Common myeloid progenitor, CD34-positive (primary cell): ENCODE results near the gene DDC.

Experiments used
- CTCF ChIA-PET: fragments of 350-600 bp; sonication (Branson Sonifier 250); formaldehyde crosslinking; loops from one replicate; lab custom pipeline; 2021; ENCODE audit warnings: antibody characterized with exemption; lab: Charles Lee
- POLR2A ChIA-PET: fragments of 350-600 bp; sonication (Branson Sonifier 250); formaldehyde crosslinking; loops from one replicate; lab custom pipeline; 2021; ENCODE audit warnings: antibody characterized with exemption; lab: Charles Lee
- DNase-seq, 3 donors: peaks; one replicate each; pipeline versions ENCODE4 v3.0.0 to v3.0.0-alpha.2; 2013
- H3K27ac ChIP-seq, 2 experiments: 1 replicate in 1 of 2; 2 replicates in 1 of 2; pipeline ENCODE4 v1.7.0; 2013; ENCODE audit warnings: inconsistent platforms in 2 of 2, low read length in 2 of 2, mild to moderate bottlenecking in 2 of 2, low read depth in 1 of 2, moderate library complexity in 1 of 2; ENCODE audit not compliant: severe bottlenecking in 2 of 2, insufficient read depth in 1 of 2, poor library complexity in 1 of 2
- H3K27me3 ChIP-seq, 5 experiments: replicated peaks in 2 of 5; 1 replicate in 3 of 5; 2 replicates in 2 of 5; pipeline versions ENCODE4 v1.6.1 to v1.7.0; 2013; ENCODE audit warnings: low read length in 4 of 5, mild to moderate bottlenecking in 2 of 5, moderate library complexity in 2 of 5, inconsistent platforms in 1 of 5; ENCODE audit not compliant: insufficient read depth in 5 of 5, control insufficient read depth in 4 of 5
- H3K36me3 ChIP-seq, 4 experiments: 1 replicate in 2 of 4; 2 replicates in 2 of 4; pipeline versions ENCODE4 v1.6.1 to v1.7.0; 2013; ENCODE audit warnings: low read length in 3 of 4, control low read depth in 1 of 4, mild to moderate bottlenecking in 1 of 4; ENCODE audit not compliant: control insufficient read depth in 4 of 4, insufficient read depth in 4 of 4
- H3K4me1 ChIP-seq, 4 experiments: 1 replicate in 3 of 4; 2 replicates in 1 of 4; pipeline versions ENCODE4 v1.6.1 to v1.7.1; 2013; ENCODE audit warnings: low read length in 3 of 4, mild to moderate bottlenecking in 3 of 4, control low read depth in 1 of 4, inconsistent platforms in 1 of 4, moderate library complexity in 1 of 4; ENCODE audit not compliant: control insufficient read depth in 4 of 4, insufficient read depth in 4 of 4; ENCODE audit errors: control extremely low read depth in 1 of 4
- H3K4me3 ChIP-seq, 7 experiments: 1 replicate in 4 of 7; 2 replicates in 3 of 7; pipeline versions ENCODE4 v1.5.1 to v1.7.0; 2013; ENCODE audit warnings: mild to moderate bottlenecking in 7 of 7, low read length in 6 of 7, moderate library complexity in 6 of 7, inconsistent platforms in 2 of 7, low read depth in 2 of 7, control low read depth in 1 of 7; ENCODE audit not compliant: insufficient read depth in 4 of 7, control insufficient read depth in 1 of 7; ENCODE audit errors: extremely low read depth in 1 of 7
- H3K9me3 ChIP-seq, 5 experiments: 1 replicate in 4 of 5; 2 replicates in 1 of 5; pipeline versions ENCODE4 v1.6.1 to v1.7.1; 2013; ENCODE audit warnings: low read length in 4 of 5, mild to moderate bottlenecking in 2 of 5, inconsistent platforms in 1 of 5, low read depth in 1 of 5, moderate library complexity in 1 of 5; ENCODE audit not compliant: control insufficient read depth in 4 of 5, insufficient read depth in 2 of 5; ENCODE audit errors: control extremely low read depth in 1 of 5
- WGBS: methylation state at CpG from one replicate; pipeline ENCODE4 v1.1.5; 2013; ENCODE audit not compliant: insufficient coverage; 5-methylcytosine and 5-hydroxymethylcytosine counted together

DDC gene

DNA sequence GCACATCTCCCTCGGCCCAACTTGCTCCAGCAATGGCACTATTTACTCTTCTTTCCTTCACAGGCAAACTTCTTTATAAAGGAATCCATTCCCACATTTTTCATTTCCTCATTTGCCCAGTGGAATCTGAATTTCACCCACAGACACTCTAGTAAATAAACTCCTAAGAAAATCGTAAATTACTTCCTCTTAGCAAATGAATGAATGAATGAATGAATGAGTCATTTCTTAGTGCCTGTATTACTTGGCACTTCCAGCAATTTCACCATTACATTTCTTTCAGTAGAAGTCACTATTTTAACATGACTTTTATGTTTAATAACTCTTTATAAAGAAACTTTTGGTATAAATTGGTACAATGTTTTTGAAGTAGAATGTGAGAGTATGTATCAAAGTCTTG, 55.7 kb downstream of the DDC start:
- Histone ChIP-seq H3K4me1 (peaks cover 6 to 25% (median 10%) of the 10 kb centered on the region in 4 experiments), H3K36me3 (no peaks in the 10 kb centered on the region), H3K9me3 (no peaks in the 10 kb centered on the region), H3K4me3 (no peak overlapping the region), H3K27ac (no peak overlapping the region), H3K27me3 (no peaks in the 10 kb centered on the region)
- POLR2A ChIA-PET: interaction anchor here (1.3 kb wide), 1 partner anchor 12 kb away, joined by 4 read pairs; no protein-coding TSS in a partner anchor
- no peak for DNase-seq
- CTCF ChIA-PET: interaction anchor here (1.0 to 2.2 kb wide), 2 partner anchors 12 to 41 kb away, joined by 3 to 11 read pairs; no protein-coding TSS in a partner anchor
- 100% methylated on average over 1 of the region's 2 CpGs for WGBS

DNA sequence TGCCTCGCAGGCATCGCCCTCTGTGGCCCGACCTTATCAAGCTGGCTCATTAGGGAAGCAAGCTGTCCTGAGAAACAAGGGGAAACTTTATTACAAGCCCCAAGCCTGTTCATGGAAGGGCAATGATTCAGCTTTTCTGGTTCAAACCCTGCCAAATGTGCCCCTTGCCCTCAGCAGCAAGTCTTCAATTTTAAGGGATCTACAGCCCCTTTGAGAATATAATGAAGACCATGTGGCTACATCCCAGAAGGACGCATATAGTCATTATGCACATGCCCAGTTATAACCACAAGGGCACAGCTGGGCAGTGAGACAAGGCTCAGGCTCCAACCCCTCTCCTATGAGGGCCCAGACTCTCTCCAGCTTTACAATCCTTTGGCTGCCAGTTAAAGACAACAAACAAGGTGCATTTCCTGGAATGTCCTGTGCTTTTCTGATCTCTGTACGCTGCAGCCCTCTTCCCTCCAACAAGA, 56.7 kb downstream of the DDC start:
- H3K9me3 ChIP-seq: no peaks in the 10 kb centered on the region
- no peak overlapping the region for H3K27ac ChIP-seq
- H3K36me3 ChIP-seq: no peaks in the 10 kb centered on the region
- WGBS: 47% methylated on average over 5 of the region's 5 CpGs
- DNase-seq: peak in 2 of 3 donors; percentile 39 to 58
- no peaks in the 10 kb centered on the region for H3K27me3 ChIP-seq
- POLR2A ChIA-PET: interaction anchor here (1.3 kb wide), 1 partner anchor 11 kb away, joined by 4 read pairs; no protein-coding TSS in a partner anchor
- H3K4me1 ChIP-seq: peaks cover 6 to 25% (median 10%) of the 10 kb centered on the region in 4 experiments
- CTCF ChIA-PET: interaction anchor here (1.0 to 2.2 kb wide), 2 partner anchors 10 to 41 kb away, joined by 4 to 11 read pairs; no protein-coding TSS in a partner anchor
- no peak overlapping the region for H3K4me3 ChIP-seq

- Histone ChIP-seq H3K4me3 (no peak overlapping the region), H3K9me3 (no peaks in the 10 kb centered on the region), H3K36me3 (no peaks in the 10 kb centered on the region), H3K27me3 (no peaks in the 10 kb centered on the region), H3K27ac (no peak overlapping the region), H3K4me1 (peaks cover 6 to 25% (median 10%) of the 10 kb centered on the region in 4 experiments)
- CTCF ChIA-PET: interaction anchor here (0.9 to 2.2 kb wide), 3 partner anchors 10 to 40 kb away, joined by 3 to 11 read pairs (median 4); no protein-coding TSS in a partner anchor
- DNase-seq: peak in 1 of 3 donors; percentile 20
- WGBS: 87% methylated on average over 6 of the region's 7 CpGs
- POLR2A ChIA-PET: interaction anchor here (1.3 kb wide), 1 partner anchor 11 kb away, joined by 4 read pairs; no protein-coding TSS in a partner anchor
Measured at GRCh38 chr7:50507898-50508470, 57.2 kb downstream of the DDC start.

- Histone ChIP-seq H3K4me1 (peaks cover 6 to 34% (median 15%) of the 10 kb centered on the region in 4 experiments), H3K9me3 (no peaks in the 10 kb centered on the region), H3K4me3 (peak overlapping the region in 1 of 7 experiments; percentile 14), H3K36me3 (no peaks in the 10 kb centered on the region), H3K27ac (no peak overlapping the region), H3K27me3 (no peaks in the 10 kb centered on the region)
- ChIA-PET POLR2A (interaction anchor here (0.7 kb wide), 1 partner anchor 63 kb away, joined by 3 read pairs; no protein-coding TSS in a partner anchor), CTCF (interaction anchor here (0.7 to 1.6 kb wide), 2 partner anchors 9 to 23 kb away, joined by 3 to 5 read pairs; no protein-coding TSS in a partner anchor)
- peak; percentile 39 to 80 (median 71) for DNase-seq
- WGBS: 72% methylated on average over 8 of the region's 10 CpGs
Measured at GRCh38 chr7:50505553-50506210, 59.5 kb downstream of the DDC start.

- Histone ChIP-seq H3K27ac (no peak overlapping the region), H3K27me3 (no peaks in the 10 kb centered on the region), H3K4me1 (peaks cover 6 to 34% (median 15%) of the 10 kb centered on the region in 4 experiments), H3K9me3 (no peaks in the 10 kb centered on the region), H3K36me3 (no peaks in the 10 kb centered on the region), H3K4me3 (no peak overlapping the region)
- ChIA-PET CTCF (interaction anchor here (0.7 to 1.6 kb wide), 3 partner anchors 8 to 24 kb away, joined by 3 to 5 read pairs (median 3); no protein-coding TSS in a partner anchor), POLR2A (interaction anchor here (0.6 kb wide), 1 partner anchor 36 kb away, joined by 6 read pairs; no protein-coding TSS in a partner anchor)
- DNase-seq: no peak
- 98% methylated on average over 10 of the region's 12 CpGs for WGBS
Measured at GRCh38 chr7:50504646-50505546, 60.3 kb downstream of the DDC start.

DNA sequence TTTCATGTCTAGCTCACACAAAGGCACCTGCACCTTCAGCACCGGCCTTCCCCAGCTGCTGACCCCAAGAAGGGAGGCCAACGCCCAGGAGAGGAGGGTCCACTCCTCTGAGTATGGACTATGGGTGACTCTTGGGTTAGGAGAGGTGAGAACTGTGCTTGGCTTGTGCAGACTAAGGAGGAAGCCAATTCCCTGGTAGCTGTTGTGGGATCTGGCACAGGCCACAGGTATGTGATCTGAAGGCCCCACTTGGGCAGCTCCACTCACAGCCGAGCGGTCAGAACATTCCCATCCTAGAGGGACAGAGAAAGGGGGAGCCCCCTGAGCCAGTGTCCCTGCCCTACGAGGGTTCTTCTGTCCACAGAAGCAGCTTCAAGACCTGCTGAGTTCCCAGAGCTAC, 62.3 kb downstream of the DDC start:
- Histone ChIP-seq H3K27me3 (no peaks in the 10 kb centered on the region), H3K36me3 (no peaks in the 10 kb centered on the region), H3K9me3 (no peaks in the 10 kb centered on the region), H3K27ac (no peak overlapping the region), H3K4me3 (no peak overlapping the region), H3K4me1 (peaks cover 10 to 28% (median 15%) of the 10 kb centered on the region in 4 experiments)
- 96% methylated on average over 3 of the region's 5 CpGs for WGBS
- no peak for DNase-seq
- POLR2A ChIA-PET: no interaction called here
- CTCF ChIA-PET: interaction anchor here (1.1 to 2.2 kb wide), 3 partner anchors 7 to 35 kb away, joined by 3 to 7 read pairs (median 6); no protein-coding TSS in a partner anchor
